ENCODE measurements around the gene OLFM1.
"Not testable (repeated sequence)": the region's sequence is repeated elsewhere in the genome, so short reads cannot be mapped to it uniquely, and the experiment has no call there.

Gene OLFM1

GRCh38 chr9:135106551-135107270 is 19.2 kb downstream of the OLFM1 start:
- no peak overlapping the region for H3K4me3 ChIP-seq (ENCODE audit: low read depth, low read length)
- TF ChIP-seq CTCF (IDR thresholded peaks at IDR 0.05; ENCODE audit: low read depth, low read length, missing control alignments) = no peak
- DNase-seq (ENCODE audit: low read depth) = no peak

DNA sequence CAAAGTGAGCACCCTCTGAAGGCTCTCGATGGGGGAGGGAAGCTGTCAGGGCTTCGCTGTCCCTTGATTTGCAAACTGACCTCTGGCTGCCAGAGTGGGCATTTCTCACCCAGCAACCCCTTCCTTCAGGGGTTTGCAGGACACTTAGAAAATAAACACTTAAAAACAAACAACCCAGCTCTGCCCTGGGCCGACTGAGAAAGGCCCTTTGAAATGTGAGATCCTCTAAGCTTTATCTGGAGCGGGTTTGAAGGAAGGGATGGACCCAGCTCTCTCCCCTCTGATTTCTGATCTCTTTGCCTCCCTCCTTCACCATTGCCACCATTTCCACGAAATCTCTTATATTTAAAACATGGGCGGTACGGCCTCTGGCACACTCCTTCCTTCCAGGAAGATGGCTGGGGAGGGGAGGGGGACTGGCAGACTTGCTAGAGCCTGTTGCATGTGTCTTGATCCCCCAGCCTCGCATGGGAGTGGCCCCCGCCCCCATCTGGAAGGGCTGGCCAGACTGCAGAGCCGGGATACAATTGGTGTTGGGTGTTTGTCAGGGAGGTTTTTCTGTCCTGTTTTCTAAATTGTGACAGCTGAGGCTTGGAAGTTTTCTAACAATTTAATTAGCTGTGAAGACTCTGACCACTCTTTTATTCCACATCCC is 20.2 kb downstream of the OLFM1 start:
- no peak overlapping the region for H3K4me3 ChIP-seq (ENCODE audit: low read depth, low read length)
- no peak for TF ChIP-seq CTCF (IDR thresholded peaks at IDR 0.05; ENCODE audit: low read depth, low read length, missing control alignments)
- DNase-seq (ENCODE audit: low read depth) = no peak

DNA sequence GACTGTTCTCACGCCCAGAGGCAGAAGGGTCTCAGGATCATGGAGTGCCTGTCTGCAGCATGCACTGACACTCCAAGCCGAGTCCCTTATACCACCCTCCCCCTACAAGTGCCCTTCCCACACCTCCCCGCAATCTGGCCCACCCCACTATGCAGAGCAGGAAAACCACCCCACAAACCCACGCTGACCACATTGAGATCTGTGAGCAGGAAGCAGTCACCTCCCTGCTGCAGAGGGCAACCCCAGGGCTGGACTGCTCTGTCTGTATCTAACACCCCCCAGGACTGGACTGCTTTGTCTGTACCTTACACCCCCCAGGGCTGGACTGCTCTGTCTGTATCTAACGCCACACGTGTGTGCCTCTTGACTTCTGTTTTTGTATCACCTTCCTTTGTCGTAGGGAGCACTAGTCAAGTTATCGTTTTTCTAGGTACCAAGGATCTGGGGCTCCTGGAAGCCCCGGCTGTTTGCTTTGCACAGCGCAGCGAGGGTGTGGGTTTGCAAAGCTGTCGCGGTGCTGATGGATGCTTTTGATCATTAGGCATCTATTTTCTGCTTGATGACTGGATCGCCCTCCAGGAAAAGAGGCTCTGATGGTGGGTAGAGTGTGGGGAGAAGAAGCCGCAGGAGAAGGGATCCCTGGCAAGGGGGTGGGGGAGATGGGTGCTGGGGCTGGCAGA is 21.5 kb downstream of the OLFM1 start:
- DNase-seq (ENCODE audit: low read depth) = no peak
- no peak for TF ChIP-seq CTCF (IDR thresholded peaks at IDR 0.05; ENCODE audit: low read depth, low read length, missing control alignments)
- H3K4me3 ChIP-seq (ENCODE audit: low read depth, low read length) = no peak overlapping the region

- no peak for TF ChIP-seq CTCF (IDR thresholded peaks at IDR 0.05; ENCODE audit: low read depth, low read length, missing control alignments)
- no peak for DNase-seq (ENCODE audit: low read depth)
- no peak overlapping the region for H3K4me3 ChIP-seq (ENCODE audit: low read depth, low read length)
Observed at GRCh38 chr9:135109650-135110049, 22.2 kb downstream of the OLFM1 start.

GRCh38 chr9:135110416-135110815 is 22.9 kb downstream of the OLFM1 start:
- TF ChIP-seq CTCF (IDR thresholded peaks at IDR 0.05; ENCODE audit: low read depth, low read length, missing control alignments) = no peak
- no peak for DNase-seq (ENCODE audit: low read depth)
- no peak overlapping the region for H3K4me3 ChIP-seq (ENCODE audit: low read depth, low read length)

DNA sequence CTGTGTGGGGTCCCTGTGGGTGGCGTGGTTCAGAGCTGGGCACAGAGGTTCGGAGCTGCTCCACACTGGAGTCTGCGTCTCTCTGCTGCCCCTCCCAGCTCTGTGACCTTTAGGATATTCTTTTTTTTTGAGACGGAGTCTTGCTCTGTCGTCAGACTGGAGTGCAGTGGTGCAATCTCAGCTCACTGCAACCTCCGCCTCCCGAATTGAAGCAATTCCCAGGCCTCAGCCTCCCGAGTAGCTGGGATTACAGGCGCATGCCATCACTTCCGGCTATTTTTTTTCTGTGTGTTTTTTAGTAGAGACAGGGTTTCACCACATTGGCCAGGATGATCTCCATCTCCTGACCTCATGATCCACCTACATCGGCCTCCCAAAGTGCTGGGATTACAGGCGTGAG is 24.1 kb downstream of the OLFM1 start:
- not testable (repeated sequence) for DNase-seq (ENCODE audit: low read depth); H3K4me3 ChIP-seq (ENCODE audit: low read depth, low read length)

DNA sequence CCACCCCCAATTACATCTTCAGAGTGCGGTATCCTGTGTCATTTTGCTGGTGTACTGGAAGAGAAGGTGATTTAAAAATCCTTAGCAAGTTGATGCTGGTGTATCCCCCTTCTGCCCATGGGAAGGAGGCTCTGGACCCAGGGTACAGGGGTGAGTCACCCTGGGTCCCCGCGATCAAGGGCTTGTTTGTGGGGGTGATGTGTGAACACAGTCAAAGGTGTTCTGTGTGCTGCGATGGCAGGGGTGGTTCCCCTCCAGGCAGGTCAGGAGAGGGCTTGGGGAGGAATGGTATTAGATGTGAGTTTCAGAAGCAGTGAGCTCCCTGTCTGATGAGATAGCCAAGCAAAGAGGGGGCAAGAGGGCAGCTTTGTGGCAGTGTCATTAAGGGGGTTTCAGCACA is 28.9 kb downstream of the OLFM1 start:
- H3K4me3 ChIP-seq (ENCODE audit: low read depth, low read length) = no peak overlapping the region
- TF ChIP-seq CTCF (IDR thresholded peaks at IDR 0.05; ENCODE audit: low read depth, low read length, missing control alignments) = no peak
- DNase-seq (ENCODE audit: low read depth) = no peak
